ENCODE data around the gene MAML3.

MAML3 gene

DNA sequence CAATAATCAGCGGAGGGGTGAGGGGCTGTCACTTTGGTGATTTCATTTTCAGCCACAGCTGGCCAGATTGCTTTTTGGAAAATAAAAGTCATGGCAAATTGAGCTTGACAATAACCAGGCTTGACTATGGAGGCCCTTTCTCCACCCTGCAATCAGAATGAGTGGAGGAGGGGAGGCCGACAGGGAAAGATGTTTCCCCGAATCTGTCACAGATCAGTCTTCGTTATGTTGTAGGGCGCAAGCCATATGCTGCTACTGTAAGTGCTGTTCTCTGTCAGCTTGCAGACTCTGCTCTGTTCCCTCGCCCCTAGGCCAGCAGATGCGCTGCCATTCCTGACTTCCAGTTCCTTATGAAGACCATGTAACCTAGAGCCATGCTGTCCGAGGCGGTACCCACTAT lies 374.3 kb downstream of the MAML3 start:
- H3K36me3 ChIP-seq, result no peaks in the 10 kb centered on the region
- H3K4me1 ChIP-seq (ENCODE audit: control insufficient read depth in 1 of 2, insufficient read depth in 1 of 2, low read depth in 1 of 2, low read length in 1 of 2), result no peaks in the 10 kb centered on the region
- H3K9me3 ChIP-seq, result no peaks in the 10 kb centered on the region
- TF ChIP-seq, protein P1, sequence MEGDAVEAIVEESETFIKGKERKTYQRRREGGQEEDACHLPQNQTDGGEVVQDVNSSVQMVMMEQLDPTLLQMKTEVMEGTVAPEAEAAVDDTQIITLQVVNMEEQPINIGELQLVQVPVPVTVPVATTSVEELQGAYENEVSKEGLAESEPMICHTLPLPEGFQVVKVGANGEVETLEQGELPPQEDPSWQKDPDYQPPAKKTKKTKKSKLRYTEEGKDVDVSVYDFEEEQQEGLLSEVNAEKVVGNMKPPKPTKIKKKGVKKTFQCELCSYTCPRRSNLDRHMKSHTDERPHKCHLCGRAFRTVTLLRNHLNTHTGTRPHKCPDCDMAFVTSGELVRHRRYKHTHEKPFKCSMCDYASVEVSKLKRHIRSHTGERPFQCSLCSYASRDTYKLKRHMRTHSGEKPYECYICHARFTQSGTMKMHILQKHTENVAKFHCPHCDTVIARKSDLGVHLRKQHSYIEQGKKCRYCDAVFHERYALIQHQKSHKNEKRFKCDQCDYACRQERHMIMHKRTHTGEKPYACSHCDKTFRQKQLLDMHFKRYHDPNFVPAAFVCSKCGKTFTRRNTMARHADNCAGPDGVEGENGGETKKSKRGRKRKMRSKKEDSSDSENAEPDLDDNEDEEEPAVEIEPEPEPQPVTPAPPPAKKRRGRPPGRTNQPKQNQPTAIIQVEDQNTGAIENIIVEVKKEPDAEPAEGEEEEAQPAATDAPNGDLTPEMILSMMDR (IDR thresholded peaks at IDR 0.05), result no peak
- H3K27ac ChIP-seq, result no peak overlapping the region
- no peak overlapping the region for H3K4me3 ChIP-seq (ENCODE audit: low read depth in 1 of 2, low read length in 1 of 2)
- no peaks in the 10 kb centered on the region for H3K27me3 ChIP-seq

DNA sequence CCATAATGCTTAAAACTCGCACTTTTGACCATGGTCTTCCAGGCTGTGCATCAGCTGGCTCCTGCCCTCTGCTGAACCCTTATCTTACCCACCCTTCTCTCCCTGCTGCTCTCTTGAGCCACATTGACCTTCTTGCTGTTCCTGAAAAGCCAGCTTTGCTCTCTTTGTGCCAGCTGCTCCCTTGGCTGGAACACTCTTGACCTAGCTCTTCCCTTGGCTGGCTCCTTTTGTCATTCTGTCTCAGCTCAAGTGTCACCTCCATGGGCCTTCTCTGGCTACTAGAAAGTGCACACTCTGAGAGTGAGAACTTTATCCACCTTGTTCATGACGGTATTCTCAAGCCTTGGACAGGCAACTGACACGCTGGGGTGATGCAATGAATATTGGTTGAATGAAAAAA lies 376.2 kb downstream of the MAML3 start:
- Histone ChIP-seq H3K27ac (no peak overlapping the region), H3K36me3 (no peaks in the 10 kb centered on the region), H3K27me3 (no peaks in the 10 kb centered on the region), H3K9me3 (no peaks in the 10 kb centered on the region), H3K4me1 (ENCODE audit: control insufficient read depth in 1 of 2, insufficient read depth in 1 of 2, low read depth in 1 of 2, low read length in 1 of 2) (no peaks in the 10 kb centered on the region), H3K4me3 (ENCODE audit: low read depth in 1 of 2, low read length in 1 of 2) (no peak overlapping the region)
- TF ChIP-seq, protein P1 (IDR thresholded peaks at IDR 0.05), result no peak

DNA sequence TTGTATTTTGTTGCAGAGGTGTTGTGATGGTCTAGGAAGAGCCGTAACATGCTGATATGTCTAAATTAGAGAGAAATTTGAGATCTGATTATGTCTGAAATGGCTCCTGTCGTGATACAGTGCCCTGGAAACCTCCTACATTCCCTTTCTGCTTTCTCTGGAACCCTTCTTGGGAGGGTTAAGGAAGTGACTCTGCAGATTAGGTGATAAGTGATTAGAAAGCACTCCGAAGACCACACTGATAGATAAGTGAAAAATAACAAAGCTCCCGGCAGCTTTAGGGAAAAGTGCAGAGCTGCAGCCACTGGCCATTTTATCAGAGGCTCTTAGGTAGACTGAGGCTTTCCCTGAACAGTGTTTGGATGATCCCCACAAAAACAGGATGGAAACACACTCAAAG lies 377.7 kb downstream of the MAML3 start:
- TF ChIP-seq, protein P1 (IDR thresholded peaks at IDR 0.05), result no peak
- Histone ChIP-seq H3K9me3 (no peaks in the 10 kb centered on the region), H3K27me3 (no peaks in the 10 kb centered on the region), H3K4me3 (ENCODE audit: low read depth in 1 of 2, low read length in 1 of 2) (no peak overlapping the region), H3K27ac (no peak overlapping the region), H3K4me1 (ENCODE audit: control insufficient read depth in 1 of 2, insufficient read depth in 1 of 2, low read depth in 1 of 2, low read length in 1 of 2) (no peaks in the 10 kb centered on the region), H3K36me3 (no peaks in the 10 kb centered on the region)

DNA sequence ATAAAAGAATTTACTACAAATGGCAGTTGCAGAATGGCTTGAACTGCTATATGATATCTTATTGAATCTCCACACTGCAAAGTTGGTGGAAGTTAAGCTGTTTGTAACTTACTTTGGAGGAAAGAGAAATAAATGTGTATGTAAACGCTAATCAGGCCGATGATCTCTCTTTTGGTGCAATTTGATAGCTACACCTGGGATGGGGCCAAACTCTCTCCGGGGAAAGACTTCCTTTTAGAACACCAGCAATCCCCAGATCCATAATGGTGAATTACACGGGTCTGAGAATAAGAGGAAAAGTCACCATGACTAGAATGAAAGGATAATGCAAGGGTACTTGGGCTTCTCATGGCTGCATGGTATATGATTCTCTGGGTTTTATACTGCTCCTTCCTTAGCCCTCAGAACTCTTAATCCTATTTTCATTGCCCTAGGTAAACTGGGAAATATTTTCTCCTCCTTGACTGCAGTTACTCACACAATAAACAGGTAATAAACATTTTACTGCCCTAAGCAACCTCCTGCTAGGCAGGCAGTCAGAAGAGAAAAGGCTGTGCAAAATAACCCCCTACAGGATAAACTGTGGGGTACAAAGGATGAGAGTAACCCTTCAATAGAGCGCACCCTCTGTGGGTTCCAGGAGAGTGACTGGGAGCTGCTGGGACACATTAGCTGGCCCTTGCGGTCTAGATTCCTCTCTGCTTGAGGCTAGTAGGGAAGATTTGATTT lies 379.1 kb downstream of the MAML3 start:
- Histone ChIP-seq H3K36me3 (no peaks in the 10 kb centered on the region), H3K27me3 (no peaks in the 10 kb centered on the region), H3K27ac (no peak overlapping the region), H3K4me3 (ENCODE audit: low read depth in 1 of 2, low read length in 1 of 2) (no peak overlapping the region), H3K9me3 (no peaks in the 10 kb centered on the region), H3K4me1 (ENCODE audit: control insufficient read depth in 1 of 2, insufficient read depth in 1 of 2, low read depth in 1 of 2, low read length in 1 of 2) (no peaks in the 10 kb centered on the region)
- TF ChIP-seq, protein P1 (IDR thresholded peaks at IDR 0.05), result no peak

DNA sequence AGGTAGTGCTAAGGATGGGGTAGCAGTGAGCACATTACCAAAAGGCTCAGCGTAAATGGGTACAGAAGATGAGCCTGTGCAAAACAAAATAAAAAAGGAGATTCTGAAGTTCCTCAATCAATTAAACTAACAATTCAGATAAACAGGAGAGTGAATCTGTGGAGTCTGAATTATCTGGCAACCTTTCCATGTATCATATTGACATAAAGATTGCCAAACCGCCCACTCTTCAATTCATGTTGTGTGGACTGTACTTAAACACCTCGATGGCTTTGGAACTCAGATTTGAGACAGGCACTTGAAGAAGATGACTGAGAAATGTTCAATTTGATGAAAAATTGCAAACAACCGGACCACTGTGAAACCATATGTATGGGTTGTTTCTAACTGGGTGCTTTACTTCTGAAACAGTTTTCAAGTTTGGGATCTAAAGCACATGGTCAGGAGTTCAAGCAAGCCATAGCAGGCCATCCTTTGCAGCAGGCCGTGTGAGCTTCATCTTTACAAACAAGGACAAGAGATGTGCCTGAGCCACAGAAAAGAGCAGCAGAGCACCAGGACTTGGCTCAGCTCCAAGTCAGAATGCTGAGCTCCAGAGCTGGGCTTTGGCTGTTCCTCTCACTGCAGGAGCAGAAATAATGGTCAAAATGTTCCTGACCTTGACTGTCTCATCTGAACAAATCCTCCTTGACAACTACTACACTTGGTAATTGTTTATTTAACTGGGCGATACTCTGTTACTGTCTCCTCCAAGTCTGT lies 380.2 kb downstream of the MAML3 start:
- Histone ChIP-seq H3K36me3 (no peaks in the 10 kb centered on the region), H3K9me3 (no peaks in the 10 kb centered on the region), H3K27ac (no peak overlapping the region), H3K4me1 (ENCODE audit: control insufficient read depth in 1 of 2, insufficient read depth in 1 of 2, low read depth in 1 of 2, low read length in 1 of 2) (peaks cover 4 to 5% of the 10 kb centered on the region in 2 experiments), H3K4me3 (ENCODE audit: low read depth in 1 of 2, low read length in 1 of 2) (no peak overlapping the region), H3K27me3 (no peaks in the 10 kb centered on the region)
- TF ChIP-seq, protein P1 (IDR thresholded peaks at IDR 0.05), result no peak
